KMS-11 (cell line): ENCODE data around the gene CA9.

ENCODE experiments used
- H2AFZ ChIP-seq: fragments of 200-600 bp; sonication (generic); 2 replicates; pipeline ENCODE4 v1.6.1; 2016; ENCODE audit warnings: antibody characterized with exemption, mixed run types, low read depth
- H3K27ac ChIP-seq: fragments of 200-600 bp; sonication (generic); 2 replicates; pipeline ENCODE4 v1.6.1; 2016; ENCODE audit warnings: mild to moderate bottlenecking, mixed run types
- H3K27me3 ChIP-seq: fragments of 200-600 bp; sonication (generic); 2 replicates; pipeline ENCODE4 v1.6.1; 2017; ENCODE audit warnings: mild to moderate bottlenecking, low read depth, mixed run types, moderate library complexity; ENCODE audit not compliant: insufficient read depth
- H3K36me3 ChIP-seq: fragments of 200-600 bp; sonication (generic); 2 replicates; pipeline ENCODE4 v1.6.1; 2017; ENCODE audit warnings: mild to moderate bottlenecking, mixed run types; ENCODE audit not compliant: insufficient read depth
- H3K4me1 ChIP-seq: fragments of 200-600 bp; sonication (generic); 2 replicates; pipeline ENCODE4 v1.6.1; 2016; ENCODE audit warnings: mild to moderate bottlenecking, low read depth, mixed run types; ENCODE audit not compliant: poor library complexity, severe bottlenecking
- H3K4me2 ChIP-seq: fragments of 200-600 bp; sonication (generic); 2 replicates; pipeline ENCODE4 v1.7.0; 2016; ENCODE audit warnings: mild to moderate bottlenecking, mixed run types
- H3K4me3 ChIP-seq: fragments of 200-600 bp; sonication (generic); IDR thresholded peaks from 2 replicates; pipeline ENCODE4 v1.6.1; 2017; ENCODE audit warnings: low read depth, low read length, mixed read lengths; ENCODE audit not compliant: insufficient read depth
- H3K79me2 ChIP-seq: fragments of 200-600 bp; sonication (generic); 2 replicates; pipeline ENCODE4 v1.6.1; 2016; ENCODE audit warnings: low read depth, mixed run types; ENCODE audit not compliant: insufficient read depth
- H3K9ac ChIP-seq: fragments of 200-600 bp; sonication (generic); 2 replicates; pipeline ENCODE4 v1.6.1; 2016; ENCODE audit warnings: mild to moderate bottlenecking, mixed run types
- H4K20me1 ChIP-seq: fragments of 200-600 bp; sonication (generic); 2 replicates; pipeline ENCODE4 v1.6.1; 2016; ENCODE audit warnings: mild to moderate bottlenecking, mixed run types; ENCODE audit not compliant: insufficient read depth
- TF ChIP-seq, protein P1 (sequence below): fragments of 200-600 bp; sonication (generic); conservative IDR thresholded peaks from 2 replicates; pipeline ENCODE4 v1.6.1; 2017; ENCODE audit warnings: low read depth, mild to moderate bottlenecking, antibody characterized with exemption, low read length, moderate library complexity, mixed read lengths

Gene CA9

DNA sequence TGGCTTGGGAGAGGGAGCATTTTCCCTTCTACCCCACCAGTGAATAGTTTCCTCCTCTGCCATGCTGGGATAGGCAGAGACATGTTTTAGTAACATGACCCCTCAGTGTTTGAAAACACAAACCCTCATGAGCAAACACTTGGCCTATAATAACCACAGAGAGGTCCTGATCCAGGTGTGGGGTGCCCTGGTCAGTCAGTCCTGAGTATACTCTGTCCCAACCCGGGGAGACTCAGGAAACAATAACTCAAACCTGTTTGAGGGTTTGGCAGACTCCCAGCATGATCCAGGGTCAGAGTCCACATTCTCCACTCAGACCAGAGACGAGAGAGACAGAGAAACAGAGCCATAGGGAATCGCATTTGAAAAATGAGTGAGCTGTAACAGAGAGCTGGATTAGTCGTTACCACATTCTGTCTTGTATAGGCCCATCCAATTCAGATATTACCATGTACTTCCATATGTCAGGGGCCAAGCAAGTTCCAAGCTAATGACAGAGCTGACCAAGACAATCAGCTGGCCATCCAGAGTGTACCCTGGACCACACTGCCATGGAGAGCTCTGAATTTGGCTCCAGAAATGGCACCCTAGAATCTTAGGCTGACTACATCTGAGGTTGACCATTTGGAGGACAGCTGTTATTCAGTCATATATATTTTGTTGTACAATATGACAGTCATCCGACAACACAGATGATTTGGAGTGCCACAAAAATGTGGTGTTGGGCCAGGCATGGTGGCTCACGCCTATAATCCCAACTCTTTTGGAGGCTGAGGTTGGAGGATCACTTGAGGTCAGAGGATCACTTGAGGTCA is 4.2 kb upstream of the CA9 start:
- Histone ChIP-seq H3K4me3 (no peak overlapping the region), H3K27ac (no peak overlapping the region), H3K4me2 (no peak overlapping the region)

DNA sequence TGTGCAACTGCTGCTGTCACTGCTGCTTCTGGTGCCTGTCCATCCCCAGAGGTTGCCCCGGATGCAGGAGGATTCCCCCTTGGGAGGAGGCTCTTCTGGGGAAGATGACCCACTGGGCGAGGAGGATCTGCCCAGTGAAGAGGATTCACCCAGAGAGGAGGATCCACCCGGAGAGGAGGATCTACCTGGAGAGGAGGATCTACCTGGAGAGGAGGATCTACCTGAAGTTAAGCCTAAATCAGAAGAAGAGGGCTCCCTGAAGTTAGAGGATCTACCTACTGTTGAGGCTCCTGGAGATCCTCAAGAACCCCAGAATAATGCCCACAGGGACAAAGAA is 265 bp downstream of the CA9 start:
- H3K27ac ChIP-seq = no peak overlapping the region

More for the DNA sequence above, 4.2 kb upstream of the CA9 start:
- no peaks in the 10 kb centered on the region for H4K20me1 ChIP-seq
- H3K27me3 ChIP-seq = no peaks in the 10 kb centered on the region
- H3K79me2 ChIP-seq = no peaks in the 10 kb centered on the region
- H2AFZ ChIP-seq = no peak overlapping the region
- H3K4me1 ChIP-seq = peaks cover 8% of the 10 kb centered on the region
- H3K36me3 ChIP-seq = no peaks in the 10 kb centered on the region
- no peak overlapping the region for H3K9ac ChIP-seq
- TF ChIP-seq, protein P1, sequence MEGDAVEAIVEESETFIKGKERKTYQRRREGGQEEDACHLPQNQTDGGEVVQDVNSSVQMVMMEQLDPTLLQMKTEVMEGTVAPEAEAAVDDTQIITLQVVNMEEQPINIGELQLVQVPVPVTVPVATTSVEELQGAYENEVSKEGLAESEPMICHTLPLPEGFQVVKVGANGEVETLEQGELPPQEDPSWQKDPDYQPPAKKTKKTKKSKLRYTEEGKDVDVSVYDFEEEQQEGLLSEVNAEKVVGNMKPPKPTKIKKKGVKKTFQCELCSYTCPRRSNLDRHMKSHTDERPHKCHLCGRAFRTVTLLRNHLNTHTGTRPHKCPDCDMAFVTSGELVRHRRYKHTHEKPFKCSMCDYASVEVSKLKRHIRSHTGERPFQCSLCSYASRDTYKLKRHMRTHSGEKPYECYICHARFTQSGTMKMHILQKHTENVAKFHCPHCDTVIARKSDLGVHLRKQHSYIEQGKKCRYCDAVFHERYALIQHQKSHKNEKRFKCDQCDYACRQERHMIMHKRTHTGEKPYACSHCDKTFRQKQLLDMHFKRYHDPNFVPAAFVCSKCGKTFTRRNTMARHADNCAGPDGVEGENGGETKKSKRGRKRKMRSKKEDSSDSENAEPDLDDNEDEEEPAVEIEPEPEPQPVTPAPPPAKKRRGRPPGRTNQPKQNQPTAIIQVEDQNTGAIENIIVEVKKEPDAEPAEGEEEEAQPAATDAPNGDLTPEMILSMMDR = no peak

DNA sequence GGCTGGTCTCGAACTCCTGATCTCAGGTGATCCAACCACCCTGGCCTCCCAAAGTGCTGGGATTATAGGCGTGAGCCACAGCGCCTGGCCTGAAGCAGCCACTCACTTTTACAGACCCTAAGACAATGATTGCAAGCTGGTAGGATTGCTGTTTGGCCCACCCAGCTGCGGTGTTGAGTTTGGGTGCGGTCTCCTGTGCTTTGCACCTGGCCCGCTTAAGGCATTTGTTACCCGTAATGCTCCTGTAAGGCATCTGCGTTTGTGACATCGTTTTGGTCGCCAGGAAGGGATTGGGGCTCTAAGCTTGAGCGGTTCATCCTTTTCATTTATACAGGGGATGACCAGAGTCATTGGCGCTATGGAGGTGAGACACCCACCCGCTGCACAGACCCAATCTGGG is 1.5 kb downstream of the CA9 start:
- H3K36me3 ChIP-seq = no peaks in the 10 kb centered on the region
- TF ChIP-seq, protein P1 = no peak
- no peak overlapping the region for H3K9ac ChIP-seq
- no peaks in the 10 kb centered on the region for H3K79me2 ChIP-seq
- no peak overlapping the region for H3K4me3 ChIP-seq
- H4K20me1 ChIP-seq = no peaks in the 10 kb centered on the region
- no peak overlapping the region for H3K27ac ChIP-seq
- no peaks in the 10 kb centered on the region for H3K27me3 ChIP-seq
- no peaks in the 10 kb centered on the region for H3K4me1 ChIP-seq
- H3K4me2 ChIP-seq = no peak overlapping the region
- no peak overlapping the region for H2AFZ ChIP-seq

More for the DNA sequence above, 265 bp downstream of the CA9 start:
- no peaks in the 10 kb centered on the region for H3K36me3 ChIP-seq
- H3K9ac ChIP-seq = no peak overlapping the region
- H4K20me1 ChIP-seq = no peaks in the 10 kb centered on the region
- H3K4me1 ChIP-seq = no peaks in the 10 kb centered on the region
- H2AFZ ChIP-seq = no peak overlapping the region
- H3K4me2 ChIP-seq = no peak overlapping the region
- no peaks in the 10 kb centered on the region for H3K27me3 ChIP-seq
- no peak overlapping the region for H3K4me3 ChIP-seq
- TF ChIP-seq, protein P1 = no peak
- H3K79me2 ChIP-seq = no peaks in the 10 kb centered on the region

DNA sequence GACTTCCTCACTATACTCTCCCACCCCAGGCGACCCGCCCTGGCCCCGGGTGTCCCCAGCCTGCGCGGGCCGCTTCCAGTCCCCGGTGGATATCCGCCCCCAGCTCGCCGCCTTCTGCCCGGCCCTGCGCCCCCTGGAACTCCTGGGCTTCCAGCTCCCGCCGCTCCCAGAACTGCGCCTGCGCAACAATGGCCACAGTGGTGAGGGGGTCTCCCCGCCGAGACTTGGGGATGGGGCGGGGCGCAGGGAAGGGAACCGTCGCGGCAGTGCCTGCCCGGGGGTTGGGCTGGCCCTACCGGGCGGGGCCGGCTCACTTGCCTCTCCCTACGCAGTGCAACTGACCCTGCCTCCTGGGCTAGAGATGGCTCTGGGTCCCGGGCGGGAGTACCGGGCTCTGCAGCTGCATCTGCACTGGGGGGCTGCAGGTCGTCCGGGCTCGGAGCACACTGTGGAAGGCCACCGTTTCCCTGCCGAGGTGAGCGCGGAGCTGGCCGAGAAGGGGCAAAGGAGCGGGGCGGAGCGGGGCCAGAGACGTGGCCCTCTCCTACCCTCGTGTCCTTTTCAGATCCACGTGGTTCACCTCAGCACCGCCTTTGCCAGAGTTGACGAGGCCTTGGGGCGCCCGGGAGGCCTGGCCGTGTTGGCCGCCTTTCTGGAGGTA is 2.1 kb downstream of the CA9 start:
- Histone ChIP-seq H3K79me2 (no peaks in the 10 kb centered on the region), H3K27me3 (no peaks in the 10 kb centered on the region), H3K4me2 (no peak overlapping the region), H4K20me1 (no peaks in the 10 kb centered on the region), H2AFZ (no peak overlapping the region), H3K4me3 (no peak overlapping the region), H3K36me3 (no peaks in the 10 kb centered on the region), H3K4me1 (no peaks in the 10 kb centered on the region), H3K27ac (no peak overlapping the region), H3K9ac (no peak overlapping the region)
- TF ChIP-seq, protein P1 = no peak
